Retinal pigment epithelial cell (primary cell): Measurements from ENCODE around the gene C5orf47.
A peak's percentile ranks its signal among the peaks of the same experiment; 100 is the strongest.

ENCODE experiments used
- DNase-seq: peaks from one replicate; pipeline ENCODE4 v3.0.0-alpha.2; 2010; ENCODE audit warnings: low read depth
- H3K4me3 ChIP-seq: 2 replicates; pipeline ENCODE4 v1.5.1; 2011; ENCODE audit warnings: mild to moderate bottlenecking, low read length, control low read depth, moderate library complexity
- CTCF ChIP-seq: conservative IDR thresholded peaks from 2 replicates; pipeline ENCODE4 v1.5.1; 2011; ENCODE audit warnings: low read depth, low read length, control low read depth, inconsistent platforms

The C5orf47 gene

GRCh38 chr5:174030286-174030685 lies 41.3 kb downstream of the C5orf47 start:
- H3K4me3 ChIP-seq: no peak overlapping the region
- DNase-seq: no peak
- no peak for TF ChIP-seq CTCF

GRCh38 chr5:174044466-174045254 lies 55.7 kb downstream of the C5orf47 start:
- no peak overlapping the region for H3K4me3 ChIP-seq
- no peak for TF ChIP-seq CTCF
- DNase-seq: no peak

- peak; percentile 79 for DNase-seq
- TF ChIP-seq CTCF: peak; percentile 89
- H3K4me3 ChIP-seq: no peak within 1 kb of the TSS
These were observed 56.6 kb downstream of the C5orf47 start, which contains the start of gene NSG2 for GRCh38 chr5:174045470-174046025. NSG2 (plus strand) TSS chr5:174045706; CDS start chr5:174046756, 1,050 bp downstream.

- no peak for TF ChIP-seq CTCF
- no peak overlapping the region for H3K4me3 ChIP-seq
- no peak for DNase-seq
These were observed 57.6 kb downstream of the C5orf47 start for GRCh38 chr5:174046558-174046957.

DNA sequence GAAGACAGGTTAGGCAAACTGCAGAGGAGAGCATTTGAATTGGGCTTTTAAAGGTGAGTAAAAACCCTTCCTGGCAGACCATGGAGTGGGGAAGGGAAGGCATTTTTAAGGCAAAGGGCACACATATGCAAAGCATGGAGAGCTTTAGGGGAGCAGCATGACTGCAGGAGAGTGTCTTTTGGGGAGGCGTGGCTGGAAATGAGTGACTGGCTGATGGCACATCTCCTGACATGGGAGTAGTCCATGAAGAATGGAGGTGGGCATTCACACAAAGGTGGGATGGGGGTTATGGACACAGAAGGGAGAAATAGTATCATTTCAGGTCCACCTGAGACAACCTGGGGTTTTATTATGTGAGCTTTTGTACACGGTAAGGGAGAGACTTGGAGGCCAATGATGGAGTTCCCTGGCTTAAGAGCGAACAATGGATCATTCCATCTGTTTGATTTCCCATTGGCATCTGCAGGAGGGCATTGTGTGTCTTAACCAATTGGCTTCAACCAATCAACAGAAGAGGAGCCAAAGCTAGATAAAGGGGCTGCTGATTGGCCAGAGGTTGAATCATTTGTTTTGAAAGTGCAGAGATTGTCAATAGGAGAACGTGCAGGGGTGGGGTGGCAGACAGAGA lies 58.6 kb downstream of the C5orf47 start:
- TF ChIP-seq CTCF: no peak
- DNase-seq: no peak
- H3K4me3 ChIP-seq: no peak overlapping the region

GRCh38 chr5:174052636-174053035 lies 63.7 kb downstream of the C5orf47 start:
- no peak for DNase-seq
- H3K4me3 ChIP-seq: no peak overlapping the region
- no peak for TF ChIP-seq CTCF
